A549 (cell line): ENCODE data around the gene ADCY1.

Experiments
- ATOH8 ChIP-seq: fragments of 250-450 bp; sonication (Bioruptor Pico); IDR thresholded peaks from 2 replicates; pipeline ENCODE4 v1.5.0; 2020; ENCODE audit warnings: low read depth, mild to moderate bottlenecking, moderate library complexity
- BCL3 ChIP-seq: fragments of >200 bp; sonication (Bioruptor Twin); formaldehyde crosslinking; IDR thresholded peaks from 3 replicates; pipeline ENCODE4 v1.6.1; 2016
- CTCF ChIP-seq: fragments of >200 bp; sonication (Bioruptor Twin); formaldehyde crosslinking; IDR thresholded peaks from 3 replicates; pipeline ENCODE4 v1.5.1; 2016
- EP300 ChIP-seq, 2 experiments: fragments of >200 bp; sonication (Bioruptor Twin); formaldehyde crosslinking; IDR thresholded peaks; 2 replicates in 1 of 2; 3 replicates in 1 of 2; pipeline ENCODE4 v1.6.1; 2016 to 2017
- FOSL2 ChIP-seq, 2 experiments: fragments of 450-650 bp in 1 of 2; fragments of >200 bp in 1 of 2; sonication (Bioruptor Twin) in 1 of 2; formaldehyde crosslinking; IDR thresholded peaks; 2 replicates each; pipeline versions ENCODE4 v1.5.0 to v1.6.1; 2016 to 2020; ENCODE audit warnings: mild to moderate bottlenecking in 1 of 2, moderate library complexity in 1 of 2
- MAX ChIP-seq: IDR thresholded peaks from 2 replicates; pipeline ENCODE4 v1.6.1; 2012
- PBX3 ChIP-seq: IDR thresholded peaks from 2 replicates; pipeline ENCODE4 v1.6.1; 2012
- POLR2A ChIP-seq: IDR thresholded peaks from 2 replicates; pipeline ENCODE4 v1.6.1; 2012; ENCODE audit warnings: mild to moderate bottlenecking, low read length
- POLR2AphosphoS2 ChIP-seq: conservative IDR thresholded peaks from 2 replicates; pipeline ENCODE4 v1.6.1; 2012; ENCODE audit warnings: low read length, improper control_type of control experiment, inconsistent platforms
- SMC3 ChIP-seq: fragments of >200 bp; sonication (Bioruptor Twin); formaldehyde crosslinking; IDR thresholded peaks from 3 replicates; pipeline ENCODE4 v1.6.1; 2018; ENCODE audit warnings: inconsistent platforms
- TP53 ChIP-seq: fragments of 250-450 bp; sonication (Bioruptor Pico); IDR thresholded peaks from 2 replicates; pipeline ENCODE4 v1.5.0; 2021; ENCODE audit warnings: mild to moderate bottlenecking, moderate library complexity
- USF2 ChIP-seq: fragments of 450-650 bp; IDR thresholded peaks from 2 replicates; pipeline ENCODE4 v1.6.1; 2014; ENCODE audit warnings: antibody characterized with exemption

GRCh38 chr7:45662540-45663166, 88.5 kb downstream of the ADCY1 start:
- TF ChIP-seq CTCF (no peak), POLR2A (no peak), USF2 (no peak), POLR2AphosphoS2 (no peak), PBX3 (no peak), TP53 (no peak), EP300 (IDR thresholded peaks at IDR 0.05) (no peak), ATOH8 (no peak), MAX (no peak), BCL3 (no peak), FOSL2 (IDR thresholded peaks at IDR 0.05) (no peak), FOSL2 (CRISPR knock-in tag; IDR thresholded peaks at IDR 0.05) (no peak), SMC3 (no peak)
